Measurements from ENCODE around the gene HDAC4. TPM values are rescaled to one million over a fixed set of nuclear protein-coding genes. Genes with fewer than 3 reads are reported as not detected.

HDAC4 gene
- total and polyA plus RNA-seq, 9 of the 15 experiments (the other 6 are each of a cell fraction or from before 2014, with no cell fraction given), result 0.11 to 20.2 (median 4.0) TPM

- H3K9ac ChIP-seq (ENCODE audit: insufficient read depth in 1 of 2, low read depth in 2 of 2, low read length in 2 of 2), result no peak overlapping the region
- no TSS peak for BruUV-seq (replicated peaks)
- 0 out of 3 replicates have a peak, but pooled peaks cover 3% of the 10 kb centered on the region for H3K36me3 ChIP-seq (ENCODE audit: control insufficient read depth, insufficient read depth, low read length)
- CTCF ChIA-PET (ENCODE audit: low intra/inter-chr PET ratio), result no interaction called here
- POLR2A ChIA-PET, result interaction anchor here (0.5 kb wide), 1 partner anchor 12 kb away, joined by 3 read pairs; no protein-coding TSS in a partner anchor
- H3K4me3 ChIP-seq, result no peak overlapping the region
- no peaks in the 10 kb centered on the region for H3K27me3 ChIP-seq (ENCODE audit: control insufficient read depth in 2 of 2, insufficient read depth in 2 of 2, low read length in 2 of 2)
- H3K4me1 ChIP-seq (replicated peaks in 1 of 2; ENCODE audit: control insufficient read depth in 2 of 2, insufficient read depth in 2 of 2, low read length in 2 of 2), result peaks cover 0 to 6% of the 10 kb centered on the region in 2 experiments; a peak in 1 of 5 replicates
- no peaks in the 10 kb centered on the region for H3K79me2 ChIP-seq (ENCODE audit: control insufficient read depth, insufficient read depth, low read length)
- no peak overlapping the region for H2AFZ ChIP-seq (ENCODE audit: low read depth, low read length)
- H3K9me3 ChIP-seq (replicated peaks; ENCODE audit: control insufficient read depth, insufficient read depth, low read depth, low read length), result no peaks in the 10 kb centered on the region
- H3K4me2 ChIP-seq (ENCODE audit: insufficient read depth, low read length), result no peak overlapping the region
- no peaks in the 10 kb centered on the region for H3K9me1 ChIP-seq (ENCODE audit: control insufficient read depth, insufficient read depth, low read length)
- no peak for DNase-seq (ENCODE audit: extremely low read depth in 1 of 4, low spot score in 3 of 4)
- 92% methylated on average over 5 of the region's 12 CpGs for WGBS (ENCODE audit: insufficient coverage, low coverage, missing lambda C conversion rate)
- no peak for FAIRE-seq
- H3K27ac ChIP-seq (ENCODE audit: extremely low read depth, low read depth, low read length), result no peak overlapping the region
- no peaks in the 10 kb centered on the region for H4K20me1 ChIP-seq (replicated peaks; ENCODE audit: control insufficient read depth, insufficient read depth, low read length)
- in situ Hi-C loops (cut with MboI), result no loop called here
- TF ChIP-seq BCL6 (CRISPR knock-in tag; IDR thresholded peaks at IDR 0.05) (no peak), PRMT5 (CRISPR knock-in tag; IDR thresholded peaks at IDR 0.05) (no peak), ZNF592 (IDR thresholded peaks at IDR 0.05) (no peak), NR4A1 (CRISPR knock-in tag; IDR thresholded peaks at IDR 0.05) (no peak), NR4A1 (tag; IDR thresholded peaks at IDR 0.05) (no peak), POU5F1 (IDR thresholded peaks at IDR 0.05; ENCODE audit: borderline replicate concordance, low read depth, low read length, partially characterized antibody) (no peak), L3MBTL2 (IDR thresholded peaks at IDR 0.05) (no peak), NR3C1 (CRISPR knock-in tag; IDR thresholded peaks at IDR 0.05) (no peak), TFE3 (CRISPR knock-in tag; IDR thresholded peaks at IDR 0.05) (no peak)
- TF ChIP-seq, protein P1, sequence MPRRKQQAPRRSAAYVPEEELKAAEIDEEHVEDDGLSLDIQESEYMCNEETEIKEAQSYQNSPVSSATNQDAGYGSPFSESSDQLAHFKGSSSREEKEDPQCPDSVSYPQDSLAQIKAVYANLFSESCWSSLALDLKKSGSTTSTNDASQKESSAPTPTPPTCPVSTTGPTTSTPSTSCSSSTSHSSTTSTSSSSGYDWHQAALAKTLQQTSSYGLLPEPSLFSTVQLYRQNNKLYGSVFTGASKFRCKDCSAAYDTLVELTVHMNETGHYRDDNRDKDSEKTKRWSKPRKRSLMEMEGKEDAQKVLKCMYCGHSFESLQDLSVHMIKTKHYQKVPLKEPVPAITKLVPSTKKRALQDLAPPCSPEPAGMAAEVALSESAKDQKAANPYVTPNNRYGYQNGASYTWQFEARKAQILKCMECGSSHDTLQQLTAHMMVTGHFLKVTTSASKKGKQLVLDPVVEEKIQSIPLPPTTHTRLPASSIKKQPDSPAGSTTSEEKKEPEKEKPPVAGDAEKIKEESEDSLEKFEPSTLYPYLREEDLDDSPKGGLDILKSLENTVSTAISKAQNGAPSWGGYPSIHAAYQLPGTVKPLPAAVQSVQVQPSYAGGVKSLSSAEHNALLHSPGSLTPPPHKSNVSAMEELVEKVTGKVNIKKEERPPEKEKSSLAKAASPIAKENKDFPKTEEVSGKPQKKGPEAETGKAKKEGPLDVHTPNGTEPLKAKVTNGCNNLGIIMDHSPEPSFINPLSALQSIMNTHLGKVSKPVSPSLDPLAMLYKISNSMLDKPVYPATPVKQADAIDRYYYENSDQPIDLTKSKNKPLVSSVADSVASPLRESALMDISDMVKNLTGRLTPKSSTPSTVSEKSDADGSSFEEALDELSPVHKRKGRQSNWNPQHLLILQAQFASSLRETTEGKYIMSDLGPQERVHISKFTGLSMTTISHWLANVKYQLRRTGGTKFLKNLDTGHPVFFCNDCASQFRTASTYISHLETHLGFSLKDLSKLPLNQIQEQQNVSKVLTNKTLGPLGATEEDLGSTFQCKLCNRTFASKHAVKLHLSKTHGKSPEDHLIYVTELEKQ (CRISPR knock-in tag; IDR thresholded peaks at IDR 0.05), result no peak
- TF ChIP-seq, protein P2, sequence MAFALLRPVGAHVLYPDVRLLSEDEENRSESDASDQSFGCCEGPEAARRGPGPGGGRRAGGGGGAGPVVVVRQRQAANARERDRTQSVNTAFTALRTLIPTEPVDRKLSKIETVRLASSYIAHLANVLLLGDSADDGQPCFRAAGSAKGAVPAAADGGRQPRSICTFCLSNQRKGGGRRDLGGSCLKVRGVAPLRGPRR (CRISPR knock-in tag; IDR thresholded peaks at IDR 0.05), result no peak
- ATAC-seq, result no peak
- intact Hi-C loops (cut with micrococcal nuclease), result no loop called here
Observed at GRCh38 chr2:239105234-239105633, 295.6 kb downstream of the HDAC4 start.
